Measurements from ENCODE around the gene SLC3A2. TPM values are rescaled to one million over a fixed set of nuclear protein-coding genes. Genes with fewer than 3 reads are reported as not detected.

The SLC3A2 gene
- total and polyA plus RNA-seq, 4 donors, result 34.3 to 59.5 (median 51.0) TPM

Small RNA genes within 50 kb of the gene (small RNA-seq; reads per million reads assigned to genes)
- gene RF00099 (not detected), gene RN7SL259P (not detected), gene SNORD22 (not detected), gene SNORD26 (not detected), gene SNORD27 (not detected), gene SNORD28 (not detected), gene SNORD30 (855 reads per million, percentile 99 among the genes with 10 or more reads in this experiment)

Other genes with a start within 250 kb of the SLC3A2 start
- gene GANAB, start 234.3 kb upstream of the SLC3A2 start, total RNA-seq, result 100 to 1,000 TPM; 130 to 209 TPM
- 100 to 1,000 TPM in 1 of 2 donors, 10 to 100 TPM in 1; 45.2 to 166 TPM for gene GANAB, start 234.3 kb upstream of the SLC3A2 start, polyA plus RNA-seq
- gene INTS5, start 227.6 kb upstream of the SLC3A2 start, total RNA-seq, result 10 to 100 TPM; 12.7 to 17.5 TPM
- 10 to 100 TPM in 1 of 2 donors, 1 to 10 TPM in 1; 6.5 to 14.6 TPM for gene INTS5, start 227.6 kb upstream of the SLC3A2 start, polyA plus RNA-seq
- 10 to 100 TPM; 16.5 to 17.7 TPM for gene C11orf98, start 215.7 kb upstream of the SLC3A2 start, total RNA-seq
- 10 to 100 TPM; 43.8 to 49.9 TPM for gene C11orf98, start 215.7 kb upstream of the SLC3A2 start, polyA plus RNA-seq
- gene CSKMT, start 215.6 kb upstream of the SLC3A2 start, total RNA-seq, result 1 to 10 TPM; 1.8 to 2.5 TPM
- gene CSKMT, start 215.6 kb upstream of the SLC3A2 start, polyA plus RNA-seq, result 1 to 10 TPM; 2.1 to 2.4 TPM
- 1 to 10 TPM; 2.9 to 6.3 TPM for gene UQCC3, start 209.2 kb upstream of the SLC3A2 start, total RNA-seq
- gene UQCC3, start 209.2 kb upstream of the SLC3A2 start, polyA plus RNA-seq, result 10 to 100 TPM in 1 of 2 donors, 1 to 10 TPM in 1; 7.0 to 12.2 TPM
- gene LBHD1, start 208.6 kb upstream of the SLC3A2 start, total RNA-seq, result 1 to 10 TPM; 3.5 to 4.4 TPM
- gene LBHD1, start 208.6 kb upstream of the SLC3A2 start, polyA plus RNA-seq, result 1 to 10 TPM; 1.6 to 3.4 TPM
- gene UBXN1, start 201.8 kb upstream of the SLC3A2 start, total RNA-seq, result 10 to 100 TPM; 31.4 to 45.5 TPM
- gene UBXN1, start 201.8 kb upstream of the SLC3A2 start, polyA plus RNA-seq, result 10 to 100 TPM; 36.8 to 45.7 TPM
- under 1 TPM in 1 of 2 donors, not detected in 1; 0.08 TPM for gene LRRN4CL, start 191.4 kb upstream of the SLC3A2 start, total RNA-seq
- under 1 TPM in 1 of 2 donors, not detected in 1; 0.06 TPM for gene LRRN4CL, start 191.4 kb upstream of the SLC3A2 start, polyA plus RNA-seq
- gene BSCL2, start 173.5 kb upstream of the SLC3A2 start, total RNA-seq, result 10 to 100 TPM; 15.1 to 23.0 TPM
- gene BSCL2, start 173.5 kb upstream of the SLC3A2 start, polyA plus RNA-seq, result 10 to 100 TPM; 34.5 to 40.0 TPM
- under 1 TPM in 1 of 2 donors, not detected in 1; 0.19 TPM for gene GNG3, start 173.2 kb upstream of the SLC3A2 start, total RNA-seq
- not detected for gene GNG3, start 173.2 kb upstream of the SLC3A2 start, polyA plus RNA-seq
- gene HNRNPUL2, start 153.4 kb upstream of the SLC3A2 start, total RNA-seq, result 10 to 100 TPM; 14.0 to 17.0 TPM
- 10 to 100 TPM in 1 of 2 donors, 1 to 10 TPM in 1; 1.3 to 12.0 TPM for gene HNRNPUL2, start 153.4 kb upstream of the SLC3A2 start, polyA plus RNA-seq
- 10 to 100 TPM; 12.0 to 16.1 TPM for gene TTC9C, start 152.4 kb upstream of the SLC3A2 start, total RNA-seq
- gene TTC9C, start 152.4 kb upstream of the SLC3A2 start, polyA plus RNA-seq, result 10 to 100 TPM in 1 of 2 donors, 1 to 10 TPM in 1; 10.0 to 14.0 TPM
- gene ZBTB3, start 126.7 kb upstream of the SLC3A2 start, total RNA-seq, result 1 to 10 TPM; 5.9 to 6.4 TPM
- 1 to 10 TPM; 1.5 to 2.6 TPM for gene ZBTB3, start 126.7 kb upstream of the SLC3A2 start, polyA plus RNA-seq
- 10 to 100 TPM; 21.9 to 29.0 TPM for gene POLR2G, start 119.3 kb upstream of the SLC3A2 start, total RNA-seq
- gene POLR2G, start 119.3 kb upstream of the SLC3A2 start, polyA plus RNA-seq, result 10 to 100 TPM; 42.4 to 46.9 TPM
- 10 to 100 TPM in 1 of 2 donors, 1 to 10 TPM in 1; 8.5 to 25.2 TPM for gene TAF6L, start 109.5 kb upstream of the SLC3A2 start, total RNA-seq
- 10 to 100 TPM in 1 of 2 donors, 1 to 10 TPM in 1; 5.8 to 12.8 TPM for gene TAF6L, start 109.5 kb upstream of the SLC3A2 start, polyA plus RNA-seq
- gene TMEM179B, start 93.5 kb upstream of the SLC3A2 start, total RNA-seq, result 10 to 100 TPM; 21.1 to 28.4 TPM
- gene TMEM179B, start 93.5 kb upstream of the SLC3A2 start, polyA plus RNA-seq, result 10 to 100 TPM; 37.0 to 81.4 TPM
- 10 to 100 TPM in 1 of 2 donors, 1 to 10 TPM in 1; 9.2 to 11.8 TPM for gene TMEM223, start 88.9 kb upstream of the SLC3A2 start, total RNA-seq
- gene TMEM223, start 88.9 kb upstream of the SLC3A2 start, polyA plus RNA-seq, result 10 to 100 TPM; 14.2 to 23.8 TPM
- 10 to 100 TPM; 17.3 to 38.3 TPM for gene NXF1, start 75.5 kb upstream of the SLC3A2 start, total RNA-seq
- 10 to 100 TPM; 30.3 to 35.1 TPM for gene NXF1, start 75.5 kb upstream of the SLC3A2 start, polyA plus RNA-seq
- gene STX5, start 48.8 kb upstream of the SLC3A2 start, total RNA-seq, result 10 to 100 TPM; 22.4 to 34.1 TPM
- gene STX5, start 48.8 kb upstream of the SLC3A2 start, polyA plus RNA-seq, result 10 to 100 TPM; 13.6 to 29.8 TPM
- gene TEX54, start 48.1 kb upstream of the SLC3A2 start, total RNA-seq, result not detected
- 1 to 10 TPM in 1 of 2 donors, not detected in 1; 1.6 TPM for gene TEX54, start 48.1 kb upstream of the SLC3A2 start, polyA plus RNA-seq
- 10 to 100 TPM; 17.1 to 21.5 TPM for gene WDR74, start 41.3 kb upstream of the SLC3A2 start, total RNA-seq
- gene WDR74, start 41.3 kb upstream of the SLC3A2 start, polyA plus RNA-seq, result 10 to 100 TPM; 19.6 to 22.5 TPM
- gene CHRM1, start 40.5 kb downstream of the SLC3A2 start, total RNA-seq, result not detected
- not detected for gene CHRM1, start 40.5 kb downstream of the SLC3A2 start, polyA plus RNA-seq
- gene SLC22A6, start 104.1 kb downstream of the SLC3A2 start, total RNA-seq, result not detected
- not detected for gene SLC22A6, start 104.1 kb downstream of the SLC3A2 start, polyA plus RNA-seq
- not detected for gene SLC22A8, start 134.9 kb downstream of the SLC3A2 start, total RNA-seq
- gene SLC22A8, start 134.9 kb downstream of the SLC3A2 start, polyA plus RNA-seq, result not detected